ENCODE results near the gene KRT17. TPM values are rescaled to one million over a fixed set of nuclear protein-coding genes. Genes with fewer than 3 reads are reported as not detected.
"Not testable (repeated sequence)": the region's sequence is repeated elsewhere in the genome, so short reads cannot be mapped to it uniquely, and the experiment has no call there.

KRT17 gene
- total RNA-seq, 4 donors from 2014 or later: 0.58 to 5.6 (median 1.2) TPM; not detected in 1

DNA sequence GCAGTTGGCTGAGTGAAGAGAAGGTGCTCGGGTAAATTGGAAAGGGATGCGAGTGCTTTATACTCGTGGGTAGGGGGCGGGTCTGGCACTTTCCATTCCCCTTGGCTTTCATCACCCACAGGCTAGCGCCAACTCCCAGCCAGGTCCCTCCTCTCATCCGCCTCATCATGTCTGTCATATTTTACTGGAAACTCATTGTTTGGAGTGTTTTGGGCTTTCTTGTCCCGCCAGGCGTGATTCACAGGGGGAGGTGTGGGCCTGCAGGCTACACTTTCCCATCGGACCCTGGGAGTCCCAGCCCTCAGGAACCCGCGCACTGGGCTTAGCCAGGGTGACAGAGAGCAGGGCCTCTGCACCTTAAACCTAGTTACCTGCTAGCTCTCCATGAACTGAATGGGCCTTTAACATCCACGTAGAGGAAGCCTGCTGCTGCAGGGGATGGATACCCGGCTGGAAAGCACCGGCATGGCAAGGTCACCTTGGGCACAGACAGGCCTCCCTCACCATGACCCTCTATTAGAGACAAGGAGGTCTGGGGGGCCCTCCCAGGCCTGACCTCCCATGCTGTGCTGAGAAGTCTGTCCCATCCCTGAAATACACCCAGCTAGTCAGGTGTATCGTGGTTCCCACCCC lies 37.4 kb downstream of the KRT17 start, which contains the start of gene KRT14:
Gene KRT14, minus strand, starts transcription at position 33 of the 633 bp plus-strand sequence. CDS start 61 bp downstream, outside the sequence.
- Histone ChIP-seq H3K27ac (replicated peaks in 1 of 4) (no peak within 1 kb of the TSS), H3K4me1 (no peaks in the 10 kb centered on the region), H3K9me3 (no peaks in the 10 kb centered on the region), H3K36me3 (no peaks in the 10 kb centered on the region), H3K4me3 (no peak within 1 kb of the TSS), H3K27me3 (peaks cover 0 to 21% (median 0%) of the 10 kb centered on the region in 4 donors)
- WGBS: 75% methylated on average over 13 of the region's 15 CpGs
- TF ChIP-seq, protein P1, sequence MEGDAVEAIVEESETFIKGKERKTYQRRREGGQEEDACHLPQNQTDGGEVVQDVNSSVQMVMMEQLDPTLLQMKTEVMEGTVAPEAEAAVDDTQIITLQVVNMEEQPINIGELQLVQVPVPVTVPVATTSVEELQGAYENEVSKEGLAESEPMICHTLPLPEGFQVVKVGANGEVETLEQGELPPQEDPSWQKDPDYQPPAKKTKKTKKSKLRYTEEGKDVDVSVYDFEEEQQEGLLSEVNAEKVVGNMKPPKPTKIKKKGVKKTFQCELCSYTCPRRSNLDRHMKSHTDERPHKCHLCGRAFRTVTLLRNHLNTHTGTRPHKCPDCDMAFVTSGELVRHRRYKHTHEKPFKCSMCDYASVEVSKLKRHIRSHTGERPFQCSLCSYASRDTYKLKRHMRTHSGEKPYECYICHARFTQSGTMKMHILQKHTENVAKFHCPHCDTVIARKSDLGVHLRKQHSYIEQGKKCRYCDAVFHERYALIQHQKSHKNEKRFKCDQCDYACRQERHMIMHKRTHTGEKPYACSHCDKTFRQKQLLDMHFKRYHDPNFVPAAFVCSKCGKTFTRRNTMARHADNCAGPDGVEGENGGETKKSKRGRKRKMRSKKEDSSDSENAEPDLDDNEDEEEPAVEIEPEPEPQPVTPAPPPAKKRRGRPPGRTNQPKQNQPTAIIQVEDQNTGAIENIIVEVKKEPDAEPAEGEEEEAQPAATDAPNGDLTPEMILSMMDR (IDR thresholded peaks at IDR 0.05): no peak
- TF ChIP-seq EP300 (IDR thresholded peaks at IDR 0.05): no peak
- TF ChIP-seq POLR2AphosphoS5 (IDR thresholded peaks at IDR 0.05): no peak
- TF ChIP-seq POLR2A (IDR thresholded peaks at IDR 0.05; ENCODE audit: low read depth): no peak
- intact Hi-C loops (cut with DNase I): no loop called here
- DNase-seq (ENCODE audit: extremely low spot score): no peak

DNA sequence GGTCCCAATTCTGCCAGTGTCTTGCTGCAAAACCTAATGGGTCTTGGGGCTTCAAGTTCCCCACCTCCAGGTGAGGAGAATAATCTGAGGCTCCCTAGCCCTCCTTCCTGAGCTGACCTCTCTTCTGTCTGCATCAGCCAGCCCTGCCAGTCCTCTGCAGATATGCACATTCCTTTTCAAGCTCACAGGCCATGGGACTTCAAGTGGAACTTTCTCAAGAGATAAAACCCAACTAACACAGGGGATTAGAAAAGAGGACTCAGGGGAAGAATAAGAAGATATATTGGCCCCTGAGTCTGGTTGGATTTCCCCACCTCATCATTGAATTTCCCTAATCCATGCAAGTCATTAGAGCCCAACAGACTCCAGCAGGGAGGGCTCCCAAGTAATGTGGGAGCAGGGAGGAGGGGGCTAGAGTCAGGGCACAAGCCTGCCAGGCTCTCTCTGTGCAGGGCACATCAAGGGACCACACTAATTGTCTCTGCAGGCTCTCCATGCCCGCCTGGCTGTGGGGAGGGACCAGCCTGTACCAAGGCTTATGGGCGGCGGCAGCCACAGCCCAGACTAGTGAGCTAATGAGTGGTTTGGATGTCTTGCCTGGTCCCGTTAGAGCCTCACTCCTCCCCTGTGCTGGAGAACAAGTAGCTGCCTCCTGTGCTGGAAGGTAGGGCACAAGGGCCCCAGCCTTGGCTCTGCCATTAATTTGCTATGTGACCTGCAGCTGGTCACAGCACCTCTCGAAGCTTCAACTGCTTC lies 38.9 kb downstream of the KRT17 start:
- H3K27ac ChIP-seq (replicated peaks in 1 of 4): no peak overlapping the region
- H3K27me3 ChIP-seq: peaks cover 0 to 22% (median 0%) of the 10 kb centered on the region in 4 donors
- no peaks in the 10 kb centered on the region for H3K36me3 ChIP-seq
- intact Hi-C loops (cut with DNase I): no loop called here
- no peak for DNase-seq (ENCODE audit: extremely low spot score)
- H3K4me1 ChIP-seq: no peaks in the 10 kb centered on the region
- WGBS: 77% methylated on average over 5 of the region's 5 CpGs
- TF ChIP-seq POLR2A (IDR thresholded peaks at IDR 0.05; ENCODE audit: low read depth): no peak
- TF ChIP-seq EP300 (IDR thresholded peaks at IDR 0.05): no peak
- TF ChIP-seq POLR2AphosphoS5 (IDR thresholded peaks at IDR 0.05): no peak
- TF ChIP-seq, protein P1 (IDR thresholded peaks at IDR 0.05): no peak
- no peaks in the 10 kb centered on the region for H3K9me3 ChIP-seq
- H3K4me3 ChIP-seq: no peak overlapping the region

DNA sequence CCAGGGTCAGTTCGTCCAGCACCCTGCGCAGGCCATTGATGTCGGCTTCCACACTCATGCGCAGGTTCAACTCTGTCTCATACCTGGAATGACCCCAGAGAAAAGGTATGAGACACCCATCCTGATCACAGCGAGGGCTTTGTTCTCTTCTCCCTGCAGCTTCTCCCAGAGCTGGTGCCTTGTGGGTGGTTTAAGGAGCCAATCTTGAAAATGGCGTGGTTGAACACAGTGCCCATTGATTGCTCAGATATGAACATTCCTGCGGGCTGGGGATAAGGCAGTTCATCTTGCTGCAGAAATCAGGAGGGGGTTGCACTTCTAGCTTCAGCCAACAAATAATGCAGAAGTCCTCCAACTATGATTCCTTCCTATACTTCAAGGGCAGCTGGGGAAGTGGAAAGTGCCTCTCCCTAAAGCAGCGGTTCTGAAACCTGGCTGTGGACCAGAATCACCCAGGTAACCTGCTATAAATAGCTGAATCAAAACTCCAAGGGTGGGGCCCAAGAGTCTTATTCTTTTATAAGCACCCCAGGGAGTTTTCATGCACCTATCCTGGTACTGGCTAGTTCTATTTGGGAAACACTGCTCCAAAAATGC lies 39.9 kb downstream of the KRT17 start:
- H3K4me1 ChIP-seq; H3K27ac ChIP-seq (replicated peaks in 1 of 4); DNase-seq (ENCODE audit: extremely low spot score); H3K4me3 ChIP-seq; intact Hi-C loops (cut with DNase I); H3K36me3 ChIP-seq; H3K9me3 ChIP-seq: not testable (repeated sequence)
- peaks cover 0 to 19% (median 0%) of the 10 kb centered on the region in 4 donors for H3K27me3 ChIP-seq
- 84% methylated on average over 7 of the region's 8 CpGs for WGBS

DNA sequence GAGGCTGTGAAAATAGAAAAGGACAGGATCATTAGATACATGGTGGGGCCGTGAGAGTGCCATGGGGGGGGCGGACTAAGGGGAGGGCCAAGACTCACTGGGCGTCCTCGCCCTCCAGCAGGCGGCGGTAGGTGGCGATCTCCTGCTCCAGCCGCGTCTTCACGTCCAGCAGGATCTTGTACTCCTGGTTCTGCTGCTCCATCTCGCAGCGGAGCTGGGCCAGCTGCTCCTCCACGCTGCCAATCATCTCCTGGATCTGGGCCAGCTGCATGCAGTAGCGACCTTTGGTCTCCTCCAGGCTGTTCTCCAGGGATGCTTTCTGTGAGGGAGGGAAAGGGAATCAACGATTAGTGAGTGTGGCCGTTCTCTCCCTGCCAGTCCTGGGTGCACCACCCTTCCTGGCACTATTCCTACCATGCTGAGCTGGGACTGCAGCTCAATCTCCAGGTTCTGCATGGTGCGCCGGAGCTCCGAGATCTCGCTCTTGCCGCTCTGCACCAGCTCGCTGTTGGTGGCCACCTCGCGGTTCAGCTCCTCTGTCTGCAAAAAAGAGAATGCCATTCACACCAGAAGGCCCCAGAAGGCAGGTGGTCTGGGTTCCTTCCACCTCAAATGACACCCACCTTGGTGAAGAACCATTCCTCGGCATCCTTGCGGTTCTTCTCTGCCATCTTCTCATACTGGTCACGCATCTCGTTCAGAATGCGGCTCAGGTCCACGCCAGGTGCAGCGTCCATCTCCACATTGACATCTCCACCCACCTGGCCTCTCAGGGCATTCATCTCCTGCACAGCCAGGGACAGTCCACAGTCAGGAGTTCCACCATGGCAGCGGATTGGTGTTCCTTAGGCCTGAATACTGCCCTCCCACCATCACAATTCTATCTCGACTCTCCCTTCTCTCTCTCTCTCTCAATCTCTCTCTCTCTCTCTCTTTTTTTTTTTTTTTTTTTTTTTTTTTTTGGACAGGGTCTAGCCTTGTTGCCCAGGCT lies 40.9 kb downstream of the KRT17 start:
- Histone ChIP-seq H3K4me3 (no peak overlapping the region), H3K27ac (replicated peaks in 1 of 4) (no peak overlapping the region), H3K36me3 (no peaks in the 10 kb centered on the region), H3K4me1 (no peaks in the 10 kb centered on the region), H3K27me3 (peaks cover 0 to 24% (median 0%) of the 10 kb centered on the region in 4 donors), H3K9me3 (no peaks in the 10 kb centered on the region)
- intact Hi-C loops (cut with DNase I): no loop called here
- TF ChIP-seq POLR2AphosphoS5 (IDR thresholded peaks at IDR 0.05) (no peak), POLR2A (IDR thresholded peaks at IDR 0.05; ENCODE audit: low read depth) (no peak), EP300 (IDR thresholded peaks at IDR 0.05) (no peak)
- TF ChIP-seq, protein P1 (IDR thresholded peaks at IDR 0.05): no peak
- 84% methylated on average over 32 of the region's 33 CpGs for WGBS
- no peak for DNase-seq (ENCODE audit: extremely low spot score)

DNA sequence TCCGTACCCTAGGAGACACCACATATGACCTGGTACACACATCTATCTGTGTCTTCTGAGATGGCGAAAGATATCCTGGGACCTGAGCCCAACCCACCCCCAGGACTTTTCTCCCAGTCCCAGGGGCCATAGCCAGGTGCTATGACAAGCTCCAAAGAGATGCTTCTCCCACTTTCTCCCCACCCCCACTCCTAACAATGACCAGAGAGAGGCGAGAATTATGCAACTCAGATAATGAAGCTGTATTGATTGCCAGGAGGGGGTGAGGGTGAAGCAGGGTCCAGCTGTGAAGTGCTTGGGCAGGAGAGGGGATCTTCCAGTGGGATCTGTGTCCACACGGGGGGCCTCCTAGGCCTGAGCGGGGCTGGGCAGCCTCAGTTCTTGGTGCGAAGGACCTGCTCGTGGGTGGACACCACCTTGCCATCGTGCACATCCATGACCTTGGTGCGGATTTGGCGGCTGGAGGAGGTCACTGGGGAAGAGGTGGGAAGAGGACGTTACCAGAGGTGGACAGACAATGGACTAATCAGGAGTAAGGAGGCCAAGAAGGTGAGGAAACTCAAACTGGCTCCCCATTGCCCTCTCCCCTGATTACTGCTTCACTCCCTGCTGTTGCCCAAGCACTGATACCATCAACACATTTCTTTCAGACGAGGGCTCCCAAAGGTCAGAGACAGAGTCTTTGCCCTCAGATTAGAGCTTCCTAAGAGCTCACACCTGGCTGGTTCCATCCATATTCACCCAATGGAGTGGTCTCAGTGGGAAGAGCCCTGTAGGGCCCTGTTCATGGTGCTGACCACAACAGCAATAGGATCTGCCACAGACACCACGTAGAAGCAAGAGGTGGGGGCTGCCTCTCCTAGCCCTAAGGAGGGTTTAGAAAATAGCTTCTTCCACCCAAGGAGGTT lies 42.1 kb downstream of the KRT17 start:
- H3K36me3 ChIP-seq; H3K4me3 ChIP-seq; intact Hi-C loops (cut with DNase I); H3K27ac ChIP-seq (replicated peaks in 1 of 4); H3K4me1 ChIP-seq; DNase-seq (ENCODE audit: extremely low spot score); H3K9me3 ChIP-seq: not testable (repeated sequence)
- peaks cover 0 to 32% (median 0%) of the 10 kb centered on the region in 4 donors for H3K27me3 ChIP-seq
- WGBS: 84% methylated on average over 11 of the region's 13 CpGs
